ENCODE results near the gene FARP1. TPM values are rescaled to one million over a fixed set of nuclear protein-coding genes. Genes with fewer than 3 reads are reported as not detected.

FARP1 gene
- total and polyA plus RNA-seq, 2 of the 8 experiments (the other 6 are each of a cell fraction or from before 2014, with no cell fraction given) = 24.7 to 104 TPM

DNA sequence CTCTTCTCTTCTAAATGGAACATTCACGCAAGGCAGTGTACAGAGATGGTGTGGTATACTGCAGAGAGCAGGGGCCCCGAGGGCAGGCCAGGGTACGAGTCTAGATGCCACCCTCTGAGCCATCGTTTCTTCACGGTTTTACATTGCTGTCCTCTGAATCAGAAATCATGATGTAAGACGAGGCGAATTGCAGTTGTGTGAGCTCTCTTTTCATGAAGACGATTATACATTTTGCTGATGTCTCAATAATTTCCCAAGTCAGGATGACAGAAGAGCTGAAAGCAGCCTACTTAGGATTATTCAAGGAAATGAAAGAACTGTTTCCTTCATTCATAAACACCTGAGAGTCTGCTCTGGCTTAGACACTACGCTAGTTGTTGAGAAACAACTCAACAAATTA is 127.9 kb downstream of the FARP1 start:
- H2AK5ac ChIP-seq (ENCODE audit: low read depth, low read length) = no peak overlapping the region
- CTCF ChIA-PET (ENCODE audit: partially characterized antibody) = no interaction called here
- no peak overlapping the region for H3K9ac ChIP-seq (replicated peaks in 1 of 4; ENCODE audit: extremely low read depth in 1 of 4, low read depth in 3 of 4, low read length in 3 of 4)
- H3K79me2 ChIP-seq (ENCODE audit: control insufficient read depth in 1 of 2, insufficient read depth in 2 of 2, low read length in 2 of 2) = peaks cover 0 to 22% of the 10 kb centered on the region in 2 experiments; a peak in 2 of 4 replicates
- H2BK12ac ChIP-seq (ENCODE audit: low read depth, low read length) = no peak overlapping the region
- H2BK15ac ChIP-seq (ENCODE audit: low read length) = no peak overlapping the region
- no peak overlapping the region for H3K56ac ChIP-seq (replicated peaks; ENCODE audit: insufficient read length, low read depth, low read length)
- 0 out of 2 replicates have a peak, but pooled peaks cover 2% of the 10 kb centered on the region for H3K79me1 ChIP-seq (ENCODE audit: low read depth, low read length)
- POLR2A ChIA-PET (ENCODE audit: partially characterized antibody) = no interaction called here
- no peak overlapping the region for H4K8ac ChIP-seq (ENCODE audit: extremely low read depth, insufficient read depth, low read length)
- no peaks in the 10 kb centered on the region for H3K27me3 ChIP-seq (replicated peaks in 1 of 4; ENCODE audit: control insufficient read depth in 3 of 4, extremely low read depth in 1 of 4, insufficient read depth in 3 of 4, low read length in 3 of 4)
- H3K36me3 ChIP-seq (ENCODE audit: control insufficient read depth in 2 of 4, insufficient read depth in 4 of 4, low read length in 3 of 4) = no peaks in the 10 kb centered on the region
- H2BK20ac ChIP-seq (ENCODE audit: low read length) = no peak overlapping the region
- no peak overlapping the region for H3K18ac ChIP-seq (ENCODE audit: extremely low read depth, low read length)
- no peaks in the 10 kb centered on the region for H3K9me3 ChIP-seq (ENCODE audit: insufficient read depth in 2 of 2, low read depth in 1 of 2, low read length in 1 of 2)
- no peak overlapping the region for H3K27ac ChIP-seq (ENCODE audit: low read depth, low read length)
- H3K4me1 ChIP-seq (replicated peaks in 1 of 4; ENCODE audit: control insufficient read depth in 3 of 4, insufficient read depth in 4 of 4, low read length in 3 of 4) = peaks cover 2 to 21% (median 16%) of the 10 kb centered on the region in 4 experiments; a peak in 5 of 7 replicates
- no peak overlapping the region for H2BK120ac ChIP-seq (replicated peaks; ENCODE audit: low read depth, low read length)
- H3K23me2 ChIP-seq (ENCODE audit: low read depth, low read length) = no peaks in the 10 kb centered on the region
- no peak overlapping the region for H3K23ac ChIP-seq (ENCODE audit: insufficient read length)
- H2AFZ ChIP-seq (ENCODE audit: low read length) = no peak overlapping the region
- no peak overlapping the region for H3K4me2 ChIP-seq (ENCODE audit: insufficient read depth in 1 of 2, low read depth in 2 of 2, low read length in 2 of 2)
- H3K4me3 ChIP-seq (ENCODE audit: extremely low read depth in 1 of 4, insufficient read depth in 2 of 4, low read depth in 3 of 4, low read length in 4 of 4) = no peak overlapping the region
- no peak overlapping the region for H4K91ac ChIP-seq (replicated peaks; ENCODE audit: insufficient read length, low read length)
- DNase-seq (ENCODE audit: low read depth in 1 of 2, low spot score in 2 of 2) = no peak
- H3K4ac ChIP-seq (replicated peaks; ENCODE audit: insufficient read length, low read depth, low read length) = no peak overlapping the region
- WGBS, 2 experiments (ENCODE audit: extremely low coverage in 1 of 2, insufficient coverage in 1 of 2, insufficient read length in 1 of 2, insufficient replicate concordance in 2 of 2, low coverage in 1 of 2, low lambda C conversion rate in 2 of 2, missing lambda C conversion rate in 1 of 2) = 95% methylated on average over 9 of the region's 9 CpGs; no CpG with 5 or more reads in 1 of the 2 experiments
- H4K20me1 ChIP-seq (replicated peaks in 1 of 2; ENCODE audit: control insufficient read depth in 1 of 2, insufficient read depth in 2 of 2, low read length in 2 of 2) = no peaks in the 10 kb centered on the region
- H3K14ac ChIP-seq (ENCODE audit: insufficient read length) = no peak overlapping the region
- no peak for FAIRE-seq
- H4K5ac ChIP-seq (ENCODE audit: insufficient read length, low read depth, low read length) = no peak overlapping the region
- H2BK5ac ChIP-seq (ENCODE audit: low read depth, low read length) = no peak overlapping the region
- no peak for TF ChIP-seq NANOG (IDR thresholded peaks at IDR 0.05; ENCODE audit: insufficient read depth, low read depth, low read length, poor library complexity, severe bottlenecking)

All from H1 (cell line).